ENCODE measurements around the gene TXN.

DNA sequence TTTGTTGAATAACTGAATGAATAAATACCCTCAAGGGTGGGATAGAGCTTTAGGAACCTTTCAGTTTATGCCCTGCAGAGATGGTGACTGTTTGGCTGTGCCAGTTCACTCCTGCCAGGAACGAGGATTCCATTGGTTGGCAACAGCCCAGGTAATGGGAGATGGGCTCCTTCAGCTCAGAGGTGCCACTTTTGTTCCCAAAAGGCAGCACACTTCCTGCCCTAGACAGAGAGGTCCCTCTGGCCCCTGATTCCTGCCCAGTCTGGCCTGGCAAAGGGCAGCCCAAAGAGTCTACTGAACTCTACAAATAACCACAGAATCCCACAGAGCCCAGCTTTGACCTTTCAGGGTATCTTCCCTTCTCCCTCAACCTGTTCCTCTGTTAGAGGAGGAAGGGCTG, 49.9 kb downstream of the TXN start:
- TF ChIP-seq, protein P1, sequence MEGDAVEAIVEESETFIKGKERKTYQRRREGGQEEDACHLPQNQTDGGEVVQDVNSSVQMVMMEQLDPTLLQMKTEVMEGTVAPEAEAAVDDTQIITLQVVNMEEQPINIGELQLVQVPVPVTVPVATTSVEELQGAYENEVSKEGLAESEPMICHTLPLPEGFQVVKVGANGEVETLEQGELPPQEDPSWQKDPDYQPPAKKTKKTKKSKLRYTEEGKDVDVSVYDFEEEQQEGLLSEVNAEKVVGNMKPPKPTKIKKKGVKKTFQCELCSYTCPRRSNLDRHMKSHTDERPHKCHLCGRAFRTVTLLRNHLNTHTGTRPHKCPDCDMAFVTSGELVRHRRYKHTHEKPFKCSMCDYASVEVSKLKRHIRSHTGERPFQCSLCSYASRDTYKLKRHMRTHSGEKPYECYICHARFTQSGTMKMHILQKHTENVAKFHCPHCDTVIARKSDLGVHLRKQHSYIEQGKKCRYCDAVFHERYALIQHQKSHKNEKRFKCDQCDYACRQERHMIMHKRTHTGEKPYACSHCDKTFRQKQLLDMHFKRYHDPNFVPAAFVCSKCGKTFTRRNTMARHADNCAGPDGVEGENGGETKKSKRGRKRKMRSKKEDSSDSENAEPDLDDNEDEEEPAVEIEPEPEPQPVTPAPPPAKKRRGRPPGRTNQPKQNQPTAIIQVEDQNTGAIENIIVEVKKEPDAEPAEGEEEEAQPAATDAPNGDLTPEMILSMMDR (IDR thresholded peaks at IDR 0.05) = no peak
- no peak for TF ChIP-seq POLR2A (IDR thresholded peaks at IDR 0.05)
